ENCODE results near the gene EFCAB7.

EFCAB7 gene

DNA sequence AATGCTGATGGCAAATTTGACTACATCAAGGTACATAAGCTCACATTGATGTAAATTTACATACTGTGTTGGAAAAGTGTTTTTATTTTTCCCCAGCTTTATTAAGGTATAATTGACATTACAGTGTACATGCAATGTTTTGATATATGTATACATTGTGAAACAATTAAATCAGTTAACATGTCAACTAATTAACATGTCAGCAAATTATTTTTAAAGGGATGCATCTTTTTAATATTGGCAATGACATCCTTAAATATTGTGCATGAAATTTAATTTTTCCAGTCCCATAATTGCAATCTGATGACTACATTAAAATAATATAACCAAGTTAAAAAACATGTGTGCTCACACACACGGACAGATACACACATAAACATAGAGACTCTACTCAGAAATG is 9.4 kb downstream of the EFCAB7 start:
- DNase-seq: no peak
- no peaks in the 10 kb centered on the region for H3K4me1 Mint-ChIP-seq
- CTCF ChIA-PET: interaction anchor here (0.6 kb wide), 1 partner anchor 211 kb away, joined by 3 read pairs; no protein-coding TSS in a partner anchor
- no peak overlapping the region for H3K27ac Mint-ChIP-seq
- peaks cover 10% of the 10 kb centered on the region for H3K36me3 Mint-ChIP-seq
- no peak overlapping the region for H3K4me3 Mint-ChIP-seq
- no peaks in the 10 kb centered on the region for H3K9me3 Mint-ChIP-seq
- H3K27me3 Mint-ChIP-seq: no peaks in the 10 kb centered on the region

DNA sequence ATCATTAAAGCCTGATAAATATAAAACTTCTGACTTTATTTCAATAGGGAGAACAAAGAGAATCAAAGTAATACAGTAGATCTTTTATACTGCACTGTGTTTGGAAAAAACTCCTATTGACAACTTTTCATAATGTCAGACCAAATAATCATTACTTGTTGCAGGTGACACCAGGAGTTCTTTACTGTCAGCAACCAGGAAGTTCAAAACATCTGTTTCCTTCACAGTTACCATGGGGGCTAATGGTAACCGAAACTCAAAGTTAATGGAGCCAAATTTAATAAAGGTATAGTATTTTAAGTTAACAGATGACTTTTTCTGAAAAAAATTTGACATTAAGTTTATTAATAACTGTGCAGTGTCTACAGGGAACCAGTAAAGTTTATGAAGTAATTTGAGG is 10.6 kb downstream of the EFCAB7 start:
- H3K27ac Mint-ChIP-seq: no peak overlapping the region
- H3K4me1 Mint-ChIP-seq: no peaks in the 10 kb centered on the region
- no peak overlapping the region for H3K4me3 Mint-ChIP-seq
- DNase-seq: no peak
- H3K9me3 Mint-ChIP-seq: no peaks in the 10 kb centered on the region
- H3K27me3 Mint-ChIP-seq: no peaks in the 10 kb centered on the region
- peaks cover 5% of the 10 kb centered on the region for H3K36me3 Mint-ChIP-seq
- CTCF ChIA-PET: no interaction called here

DNA sequence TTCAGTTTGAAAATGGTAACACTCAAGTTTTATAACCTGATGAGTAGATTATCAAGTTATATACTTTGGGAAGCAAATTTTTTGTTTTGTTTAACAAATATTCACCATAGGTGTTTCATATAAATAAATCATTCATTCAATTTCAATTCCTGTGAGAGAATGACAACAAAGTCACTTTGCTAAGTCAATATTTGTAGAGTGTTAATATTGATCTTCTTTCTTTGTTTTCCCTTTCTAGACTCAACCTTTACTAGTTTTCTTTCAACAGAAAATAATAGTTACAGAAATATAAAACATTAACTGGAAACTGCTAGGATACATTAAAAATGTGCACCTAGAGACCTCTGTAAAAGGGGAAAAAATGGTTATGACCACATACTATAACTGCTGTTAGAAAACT is 11.1 kb downstream of the EFCAB7 start:
- CTCF ChIA-PET: no interaction called here
- H3K9me3 Mint-ChIP-seq: no peaks in the 10 kb centered on the region
- peaks cover 5% of the 10 kb centered on the region for H3K36me3 Mint-ChIP-seq
- no peak overlapping the region for H3K4me3 Mint-ChIP-seq
- H3K27me3 Mint-ChIP-seq: no peaks in the 10 kb centered on the region
- no peak overlapping the region for H3K27ac Mint-ChIP-seq
- no peak for DNase-seq
- H3K4me1 Mint-ChIP-seq: no peaks in the 10 kb centered on the region

DNA sequence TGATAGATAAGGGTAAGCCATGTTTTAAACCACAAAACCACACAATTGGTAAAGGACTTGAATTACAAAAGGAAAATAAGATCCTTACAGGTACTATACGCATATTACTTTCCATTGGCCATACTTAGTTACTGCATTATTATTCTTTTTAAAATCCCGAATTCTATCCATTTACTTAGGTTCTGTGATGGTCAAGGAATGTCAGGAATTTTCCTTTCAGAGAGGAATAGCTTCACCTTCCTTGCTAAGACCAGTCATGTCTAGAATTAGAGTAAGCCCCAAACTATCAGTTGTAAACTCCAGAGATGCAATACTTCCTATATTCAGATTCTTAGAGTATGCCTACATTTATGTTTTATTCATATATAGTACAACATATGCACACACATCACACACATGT is 13.7 kb downstream of the EFCAB7 start:
- H3K9me3 Mint-ChIP-seq: no peaks in the 10 kb centered on the region
- no peak for DNase-seq
- H3K4me1 Mint-ChIP-seq: no peaks in the 10 kb centered on the region
- H3K4me3 Mint-ChIP-seq: no peak overlapping the region
- H3K36me3 Mint-ChIP-seq: peaks cover 5% of the 10 kb centered on the region
- CTCF ChIA-PET: interaction anchor here (1.2 to 1.5 kb wide), 2 partner anchors 13 to 204 kb away, joined by 4 to 6 read pairs; partner anchors contain the start of gene EFCAB7
- H3K27me3 Mint-ChIP-seq: no peaks in the 10 kb centered on the region
- H3K27ac Mint-ChIP-seq: no peak overlapping the region

DNA sequence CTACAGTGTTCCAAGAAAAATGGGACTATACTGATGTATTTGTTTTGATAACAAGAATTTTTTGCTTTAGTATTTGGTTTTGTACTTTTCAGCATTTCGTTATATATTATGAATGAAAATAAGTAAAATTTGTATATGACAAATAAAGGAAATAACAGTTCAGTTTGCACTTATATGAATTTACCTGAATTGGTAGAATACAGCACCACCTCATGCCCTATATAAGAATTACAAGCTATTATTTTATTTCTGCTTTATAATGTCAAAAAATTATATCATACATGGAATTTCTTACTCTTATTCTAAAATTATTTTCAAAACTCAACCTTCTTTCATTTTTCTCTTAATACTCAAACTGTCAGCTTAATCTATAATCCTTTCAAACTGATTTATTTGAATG is 14.6 kb downstream of the EFCAB7 start:
- H3K27me3 Mint-ChIP-seq: no peaks in the 10 kb centered on the region
- peaks cover 4% of the 10 kb centered on the region for H3K36me3 Mint-ChIP-seq
- no peaks in the 10 kb centered on the region for H3K9me3 Mint-ChIP-seq
- H3K27ac Mint-ChIP-seq: no peak overlapping the region
- no peak overlapping the region for H3K4me3 Mint-ChIP-seq
- DNase-seq: no peak
- CTCF ChIA-PET: interaction anchor here (0.7 to 1.5 kb wide), 10 partner anchors 10 to 753 kb away, joined by 3 to 6 read pairs (median 3); no protein-coding TSS in a partner anchor
- H3K4me1 Mint-ChIP-seq: no peaks in the 10 kb centered on the region

DNA sequence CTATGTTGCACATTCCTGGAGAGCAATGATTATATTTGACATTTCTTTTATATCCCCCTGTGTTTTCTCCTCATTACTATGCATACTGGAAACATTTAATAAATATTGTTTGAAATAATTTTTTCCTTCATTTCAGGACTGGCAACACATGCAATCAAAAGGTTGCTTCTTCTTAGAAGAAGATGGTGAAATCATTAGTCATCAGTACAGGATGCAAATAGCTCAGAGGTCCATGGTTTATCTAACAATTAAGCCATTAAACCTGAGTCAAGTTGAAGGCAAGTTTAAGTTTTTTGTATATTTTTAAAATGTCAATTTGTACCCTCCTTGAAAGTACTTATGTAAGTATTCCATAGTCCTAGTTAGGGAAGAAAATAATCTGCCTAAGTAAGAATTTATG is 22.5 kb downstream of the EFCAB7 start:
- Mint-ChIP-seq H3K4me1 (no peaks in the 10 kb centered on the region), H3K4me3 (no peak overlapping the region), H3K9me3 (no peaks in the 10 kb centered on the region), H3K27ac (no peak overlapping the region), H3K36me3 (peaks cover 4% of the 10 kb centered on the region), H3K27me3 (no peaks in the 10 kb centered on the region)
- CTCF ChIA-PET: no interaction called here
- DNase-seq: no peak

DNA sequence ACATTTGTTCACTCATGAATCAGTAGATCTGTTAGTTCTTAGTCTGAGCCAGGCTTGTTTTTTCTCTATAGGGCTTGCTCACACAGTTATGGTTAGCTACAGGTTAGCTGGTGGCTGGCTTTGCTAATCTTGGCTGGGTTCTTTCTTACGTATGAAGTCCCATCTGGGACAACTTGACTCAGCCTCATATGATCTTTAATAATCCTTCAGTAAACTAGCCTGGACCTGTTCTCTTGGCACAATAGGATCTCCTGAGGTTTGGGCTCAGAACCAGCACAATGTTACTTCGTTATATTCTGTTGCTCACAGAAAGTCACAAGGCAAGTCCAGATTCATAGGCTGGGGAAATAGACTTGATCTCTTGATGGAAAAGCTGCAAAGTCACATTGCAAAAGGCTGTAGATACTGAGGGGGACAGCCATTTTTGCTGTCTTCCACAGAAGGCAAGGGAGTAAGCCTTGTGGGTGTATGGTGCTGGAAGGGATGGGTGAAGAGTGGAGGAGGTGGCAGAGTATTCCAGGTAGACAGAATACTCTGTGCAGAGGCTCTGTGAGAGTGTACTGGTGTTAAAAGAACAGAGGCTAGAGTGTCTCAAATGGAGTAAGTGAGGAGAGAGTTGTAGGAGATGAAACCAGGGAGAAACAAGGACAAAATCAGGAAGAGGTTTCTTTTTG is 24.4 kb downstream of the EFCAB7 start:
- Mint-ChIP-seq H3K4me3 (no peak overlapping the region), H3K27me3 (no peaks in the 10 kb centered on the region), H3K4me1 (no peaks in the 10 kb centered on the region), H3K36me3 (peaks cover 4% of the 10 kb centered on the region), H3K27ac (no peak overlapping the region), H3K9me3 (no peaks in the 10 kb centered on the region)
- CTCF ChIA-PET: interaction anchor here (0.7 kb wide), 1 partner anchor 10 kb away, joined by 3 read pairs; no protein-coding TSS in a partner anchor
- no peak for DNase-seq

DNA sequence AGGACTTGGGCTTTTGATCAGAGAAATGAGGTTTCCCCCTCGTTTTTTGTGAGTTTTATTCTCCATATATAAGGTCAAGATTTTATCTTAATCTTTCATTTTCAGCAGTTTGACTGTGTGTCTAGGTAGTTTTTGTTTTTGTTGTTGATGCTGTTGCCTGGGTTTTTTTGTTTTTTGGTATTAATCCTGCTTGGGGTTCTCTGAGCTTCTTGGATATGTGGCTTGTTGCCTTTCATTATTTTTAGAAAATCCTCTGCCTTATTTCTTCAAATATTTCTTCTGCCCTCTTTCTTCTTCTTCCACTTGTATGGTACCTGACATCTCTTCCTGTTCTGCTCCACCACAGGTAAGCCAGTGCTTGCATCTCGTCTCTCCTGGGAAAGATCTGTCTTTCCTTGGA is 25.0 kb downstream of the EFCAB7 start:
- no peaks in the 10 kb centered on the region for H3K4me1 Mint-ChIP-seq
- DNase-seq: no peak

DNA sequence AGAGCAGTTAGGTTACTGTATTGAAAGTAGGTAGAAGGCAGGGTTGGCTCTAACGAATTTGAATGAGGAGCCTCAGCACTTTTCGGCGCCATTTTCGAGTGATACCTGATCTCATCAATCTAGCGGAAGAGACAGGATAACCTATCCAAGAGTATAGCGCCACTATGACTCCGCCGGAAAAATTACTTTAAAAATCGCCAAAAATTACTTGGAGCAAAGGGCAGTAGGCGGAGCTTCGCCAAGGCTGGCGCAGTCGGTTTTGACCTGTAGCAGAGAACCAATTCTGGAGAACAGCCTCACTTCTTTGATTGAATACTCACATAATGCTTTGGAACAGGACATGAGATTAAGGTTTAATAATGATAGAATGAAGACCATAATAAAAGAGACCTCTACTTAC is 25.6 kb downstream of the EFCAB7 start:
- DNase-seq: no peak
- CTCF ChIA-PET: no interaction called here
- Mint-ChIP-seq H3K36me3 (peaks cover 4% of the 10 kb centered on the region), H3K27me3 (no peaks in the 10 kb centered on the region), H3K4me3 (no peak overlapping the region), H3K4me1 (no peaks in the 10 kb centered on the region), H3K27ac (no peak overlapping the region), H3K9me3 (no peaks in the 10 kb centered on the region)

More for the DNA sequence above, 25.0 kb downstream of the EFCAB7 start:
- no peaks in the 10 kb centered on the region for H3K27me3 Mint-ChIP-seq
- H3K36me3 Mint-ChIP-seq: peaks cover 4% of the 10 kb centered on the region
- CTCF ChIA-PET: interaction anchor here (0.7 kb wide), 1 partner anchor 10 kb away, joined by 3 read pairs; no protein-coding TSS in a partner anchor
- no peaks in the 10 kb centered on the region for H3K9me3 Mint-ChIP-seq
- no peak overlapping the region for H3K27ac Mint-ChIP-seq
- no peak overlapping the region for H3K4me3 Mint-ChIP-seq

DNA sequence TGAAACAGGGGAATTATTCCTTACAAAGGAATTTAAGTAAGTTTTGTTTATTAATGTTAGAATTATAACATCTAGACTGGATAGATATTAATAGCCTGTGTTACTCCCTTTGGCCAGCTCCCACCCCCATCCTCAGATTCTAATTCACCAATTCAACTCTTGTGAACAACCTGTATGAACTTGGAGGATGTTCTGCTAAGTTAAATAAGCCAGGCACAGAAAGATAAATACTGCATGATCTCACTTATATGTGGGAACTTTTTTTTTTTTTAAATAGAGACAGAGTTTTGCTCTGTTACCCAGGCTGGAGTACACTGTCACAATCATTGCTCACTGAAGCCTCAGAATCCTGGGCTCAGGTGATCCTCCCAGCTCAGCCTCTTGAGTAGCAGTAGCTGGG is 32.2 kb downstream of the EFCAB7 start:
- CTCF ChIA-PET: interaction anchor here (0.6 kb wide), 3 partner anchors 25 to 233 kb away, joined by 3 read pairs; no protein-coding TSS in a partner anchor
- peaks cover 2% of the 10 kb centered on the region for H3K36me3 Mint-ChIP-seq
- H3K9me3 Mint-ChIP-seq: no peaks in the 10 kb centered on the region
- no peak overlapping the region for H3K4me3 Mint-ChIP-seq
- no peak overlapping the region for H3K27ac Mint-ChIP-seq
- DNase-seq: no peak
- H3K4me1 Mint-ChIP-seq: no peaks in the 10 kb centered on the region
- no peaks in the 10 kb centered on the region for H3K27me3 Mint-ChIP-seq

DNA sequence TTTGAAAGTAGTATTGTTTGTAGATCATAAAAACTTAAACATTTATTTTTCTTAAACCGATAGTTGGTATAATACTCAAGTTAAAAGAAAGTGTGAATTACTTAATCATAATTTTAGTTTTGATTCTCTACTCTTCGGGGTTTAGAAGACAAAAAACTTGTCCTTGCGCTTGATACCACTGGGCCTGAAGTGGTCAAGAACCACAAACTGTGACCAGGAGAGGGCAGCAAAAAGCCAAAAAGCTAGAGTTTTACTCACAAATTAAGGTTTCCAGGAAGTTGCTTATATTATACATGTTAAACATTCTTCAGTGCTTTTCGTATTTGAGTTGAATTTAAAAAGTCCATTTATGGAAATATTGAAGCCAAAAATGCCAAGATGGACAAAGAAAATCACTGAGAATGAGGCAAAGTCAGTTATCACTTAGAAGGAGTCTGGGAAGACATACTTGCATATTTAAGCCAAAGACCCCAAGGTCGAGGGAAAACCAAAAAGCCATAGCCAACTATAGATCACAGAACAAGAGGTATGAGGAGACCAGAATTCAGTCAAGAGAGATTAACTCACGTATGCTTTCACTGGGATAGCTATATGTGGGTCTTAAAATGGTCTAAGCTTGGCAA is 34.2 kb downstream of the EFCAB7 start:
- H3K9me3 Mint-ChIP-seq: no peaks in the 10 kb centered on the region
- CTCF ChIA-PET: interaction anchor here (0.9 to 1.3 kb wide), 5 partner anchors 10 to 689 kb away, joined by 3 to 6 read pairs (median 4); no protein-coding TSS in a partner anchor
- peaks cover 3% of the 10 kb centered on the region for H3K36me3 Mint-ChIP-seq
- no peak overlapping the region for H3K27ac Mint-ChIP-seq
- H3K27me3 Mint-ChIP-seq: no peaks in the 10 kb centered on the region
- H3K4me1 Mint-ChIP-seq: no peaks in the 10 kb centered on the region
- DNase-seq: peak; percentile 31
- no peak overlapping the region for H3K4me3 Mint-ChIP-seq

DNA sequence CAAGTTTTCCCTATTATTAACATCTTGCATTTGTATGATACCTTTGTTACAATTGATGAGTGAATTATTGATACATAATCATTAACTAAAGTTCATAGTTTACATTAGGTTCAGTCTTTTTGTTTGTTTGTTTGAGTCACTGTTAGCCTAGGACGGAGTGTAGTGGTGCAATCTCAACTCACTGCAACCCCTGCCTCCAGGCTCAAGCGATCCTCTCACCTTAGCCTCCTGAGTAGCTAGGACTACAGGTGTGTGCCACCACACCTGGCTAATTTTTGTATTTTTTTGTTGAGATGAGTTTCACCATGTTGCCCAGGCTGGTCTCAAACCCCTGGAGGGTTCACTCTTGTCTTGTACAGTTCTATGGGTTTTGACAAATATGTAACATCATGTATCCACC is 36.0 kb downstream of the EFCAB7 start:
- H3K36me3 Mint-ChIP-seq: peaks cover 6% of the 10 kb centered on the region
- H3K9me3 Mint-ChIP-seq: no peaks in the 10 kb centered on the region
- no peaks in the 10 kb centered on the region for H3K27me3 Mint-ChIP-seq
- no peaks in the 10 kb centered on the region for H3K4me1 Mint-ChIP-seq
- no peak overlapping the region for H3K27ac Mint-ChIP-seq
- DNase-seq: no peak
- CTCF ChIA-PET: no interaction called here
- H3K4me3 Mint-ChIP-seq: no peak overlapping the region

DNA sequence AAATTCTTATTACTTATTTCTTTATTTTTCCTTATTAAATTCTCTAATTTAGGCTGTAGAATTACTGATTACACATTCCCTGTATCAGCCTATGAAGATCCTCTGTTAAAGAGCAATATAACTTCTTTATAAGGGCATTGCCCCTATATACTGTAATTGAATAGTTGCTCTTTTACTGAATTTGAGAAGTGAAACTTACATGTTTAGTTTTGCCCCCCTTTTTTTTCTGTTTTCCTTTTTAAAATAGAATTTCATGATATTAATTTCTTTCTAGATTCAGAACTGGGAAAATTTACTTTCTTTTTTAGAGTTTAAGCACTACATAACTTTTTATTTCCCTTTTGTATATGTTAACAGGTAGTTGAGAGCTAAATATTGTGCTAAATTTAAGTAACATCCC is 40.4 kb downstream of the EFCAB7 start:
- H3K4me1 Mint-ChIP-seq: no peaks in the 10 kb centered on the region
- no peak for DNase-seq
- H3K4me3 Mint-ChIP-seq: no peak overlapping the region
- peaks cover 15% of the 10 kb centered on the region for H3K36me3 Mint-ChIP-seq
- H3K27me3 Mint-ChIP-seq: no peaks in the 10 kb centered on the region
- no peaks in the 10 kb centered on the region for H3K9me3 Mint-ChIP-seq
- CTCF ChIA-PET: no interaction called here
- H3K27ac Mint-ChIP-seq: no peak overlapping the region

DNA sequence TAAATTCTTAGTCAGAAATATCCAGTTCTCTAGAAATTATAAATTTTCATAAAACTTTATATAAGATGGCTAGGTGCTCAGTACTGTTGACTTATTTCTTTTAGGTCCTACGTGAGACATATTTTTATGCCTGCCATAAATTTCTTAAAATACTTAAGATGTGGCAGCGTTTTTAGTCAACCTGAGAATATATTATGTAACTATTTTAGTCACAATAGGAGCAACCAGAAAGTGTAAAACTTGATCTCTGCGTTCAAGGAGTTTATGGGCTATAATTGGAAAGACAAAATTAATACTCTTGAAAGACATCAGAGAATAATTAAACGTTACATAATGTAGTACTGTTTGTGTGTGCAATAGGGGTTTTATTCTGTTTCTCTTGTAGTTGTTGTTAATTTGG is 45.7 kb downstream of the EFCAB7 start:
- Mint-ChIP-seq H3K27ac (no peak overlapping the region), H3K4me3 (no peak overlapping the region), H3K36me3 (peaks cover 10% of the 10 kb centered on the region), H3K4me1 (no peaks in the 10 kb centered on the region), H3K27me3 (no peaks in the 10 kb centered on the region), H3K9me3 (no peaks in the 10 kb centered on the region)
- no peak for DNase-seq
- CTCF ChIA-PET: no interaction called here

DNA sequence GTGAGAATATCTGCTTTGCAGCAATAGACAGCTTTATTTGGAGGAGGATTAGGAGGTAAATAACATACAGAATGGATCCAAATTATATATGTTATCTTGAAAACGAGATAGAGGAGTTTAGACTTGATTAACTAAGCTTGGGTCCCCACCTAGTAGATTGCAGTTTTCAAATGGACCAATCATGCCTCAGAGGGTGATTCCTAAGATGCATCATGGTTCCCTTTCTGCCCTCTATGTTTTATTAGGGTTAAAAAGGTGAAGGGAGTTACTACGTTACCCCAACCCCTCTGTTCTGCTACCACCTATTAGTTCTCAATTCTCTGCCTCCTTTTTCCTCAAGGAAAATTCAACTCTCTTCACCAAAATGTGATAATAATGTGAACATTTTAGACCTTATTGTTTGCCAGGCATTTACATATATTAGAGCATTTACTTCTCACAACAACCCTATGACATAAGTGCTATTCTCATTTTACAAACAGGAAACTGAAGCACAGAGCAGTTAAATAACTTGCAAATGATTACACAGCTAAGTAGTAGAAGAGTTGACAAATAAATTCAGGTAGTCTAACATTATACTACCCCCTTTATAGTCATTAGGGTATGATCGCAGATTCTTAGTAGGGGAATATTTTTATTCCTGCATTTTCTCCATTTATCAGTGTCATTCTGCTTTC is 46.5 kb downstream of the EFCAB7 start:
- CTCF ChIA-PET: no interaction called here
- no peak overlapping the region for H3K27ac Mint-ChIP-seq
- H3K27me3 Mint-ChIP-seq: no peaks in the 10 kb centered on the region
- no peak overlapping the region for H3K4me3 Mint-ChIP-seq
- peaks cover 7% of the 10 kb centered on the region for H3K36me3 Mint-ChIP-seq
- H3K9me3 Mint-ChIP-seq: no peaks in the 10 kb centered on the region
- H3K4me1 Mint-ChIP-seq: no peaks in the 10 kb centered on the region
- no peak for DNase-seq

All from activated naive CD4-positive, alpha-beta T cell treated with anti-CD3 and anti-CD28 coated beads, Interleukin-2, amount 10 ng/mL, durations not matched to agents 7 days and 5 days (primary cell).